ENCODE results near the gene CRYBG3.

The CRYBG3 gene

GRCh38 chr3:97993526-97993925, 171.7 kb downstream of the CRYBG3 start:
- intact Hi-C loops (cut with micrococcal nuclease) = no loop called here
- peaks cover 4% of the 10 kb centered on the region for H3K9me3 Mint-ChIP-seq
- H3K4me1 Mint-ChIP-seq (ENCODE audit: low read depth) = peaks cover 17% of the 10 kb centered on the region
- no peak overlapping the region for H3K4me3 Mint-ChIP-seq
- H3K27me3 Mint-ChIP-seq = no peaks in the 10 kb centered on the region
- no peak overlapping the region for H3K27ac Mint-ChIP-seq
- H3K36me3 Mint-ChIP-seq (ENCODE audit: low read depth) = no peaks in the 10 kb centered on the region

- H3K27me3 Mint-ChIP-seq = no peaks in the 10 kb centered on the region
- H3K4me3 Mint-ChIP-seq = no peak overlapping the region
- intact Hi-C loops (cut with micrococcal nuclease) = no loop called here
- H3K36me3 Mint-ChIP-seq (ENCODE audit: low read depth) = no peaks in the 10 kb centered on the region
- H3K4me1 Mint-ChIP-seq (ENCODE audit: low read depth) = peaks cover 17% of the 10 kb centered on the region
- no peaks in the 10 kb centered on the region for H3K9me3 Mint-ChIP-seq
- H3K27ac Mint-ChIP-seq = no peak overlapping the region
Measured at GRCh38 chr3:97994328-97994945, 172.6 kb downstream of the CRYBG3 start.

Measured in dendritic cell treated with granulocyte-macrophage colony-stimulating factor and Interleukin-4, amounts not matched to agents 40 ng/mL and 50 ng/mL, for 4 days (primary cell).